Suprapubic skin (tissue), 4 donors: ENCODE measurements around the gene GPRC5C. TPM values are rescaled to one million over a fixed set of nuclear protein-coding genes. Genes with fewer than 3 reads are reported as not detected.

Experiments used
- DNase-seq, 2 donors: peaks; one replicate each; pipeline ENCODE4 v3.0.0-alpha.2; 2019; ENCODE audit warnings: low spot score in 2 of 2
- H3K27ac ChIP-seq: fragments of 200-600 bp; sonication (generic); one replicate; pipeline ENCODE4 v1.5.1; 2019
- H3K27me3 ChIP-seq: fragments of 200-600 bp; sonication (generic); one replicate; pipeline ENCODE4 v1.5.1; 2019
- H3K36me3 ChIP-seq: fragments of 200-600 bp; sonication (generic); one replicate; pipeline ENCODE4 v1.5.1; 2019
- H3K4me1 ChIP-seq: fragments of 200-600 bp; sonication (generic); one replicate; pipeline ENCODE4 v1.5.1; 2019
- H3K4me3 ChIP-seq: fragments of 200-600 bp; sonication (generic); one replicate; pipeline ENCODE4 v1.5.1; 2019; ENCODE audit warnings: mild to moderate bottlenecking
- H3K9me3 ChIP-seq: fragments of 200-600 bp; sonication (generic); one replicate; pipeline ENCODE4 v1.5.1; 2019
- CTCF ChIP-seq, 2 donors: fragments of 200-600 bp in 1 of 2; fragments of 450-650 bp in 1 of 2; sonication (generic) in 1 of 2; IDR thresholded peaks; one replicate each; pipeline ENCODE4 v1.5.1; 2016 to 2019; ENCODE audit warnings: antibody characterized with exemption in 2 of 2, mild to moderate bottlenecking in 1 of 2, moderate library complexity in 1 of 2
- EP300 ChIP-seq: sonication (generic); formaldehyde crosslinking; IDR thresholded peaks from one replicate; pipeline ENCODE4 v1.6.1; 2017; ENCODE audit warnings: antibody characterized with exemption
- POLR2A ChIP-seq, 2 donors: fragments of 450-650 bp; IDR thresholded peaks; one replicate each; pipeline ENCODE4 v1.6.1; 2017; ENCODE audit warnings: antibody characterized with exemption in 2 of 2, mild to moderate bottlenecking in 2 of 2, moderate library complexity in 2 of 2
- POLR2AphosphoS5 ChIP-seq, 3 donors: sonication (generic); formaldehyde crosslinking; IDR thresholded peaks; one replicate each; pipeline ENCODE4 v1.6.1; 2017; ENCODE audit warnings: antibody characterized with exemption in 3 of 3
- WGBS: methylation state at CpG from one replicate; pipeline ENCODE4 v1.1.5; 2018; 5-methylcytosine and 5-hydroxymethylcytosine counted together
- total RNA-seq, 4 donors: library from RNA; depleted of rRNA; stranded (reverse); fragments of >200 nt; gene quantifications; one replicate each; pipeline ENCODE4 v1.1.0, GENCODE V29; 2016

The GPRC5C gene
- total RNA-seq, 4 donors from 2014 or later, result 72.0 to 106 (median 91.5) TPM

- Histone ChIP-seq H3K4me1 (peaks cover 47% of the 10 kb centered on the region), H3K27ac (peak overlapping the region; percentile 83), H3K9me3 (no peaks in the 10 kb centered on the region), H3K27me3 (no peaks in the 10 kb centered on the region), H3K36me3 (peaks cover 15% of the 10 kb centered on the region), H3K4me3 (peak overlapping the region; percentile 30)
- WGBS, result 12% methylated on average over 17 of the region's 28 CpGs
- peak; percentile 83 to 90 for DNase-seq
- TF ChIP-seq CTCF (IDR thresholded peaks at IDR 0.05) (no peak), POLR2AphosphoS5 (IDR thresholded peaks at IDR 0.05) (peak in 1 of 3 donors; percentile 22)
These were observed 11.0 kb downstream of the GPRC5C start for GRCh38 chr17:74442670-74443515.

GRCh38 chr17:74443516-74444296, 11.8 kb downstream of the GPRC5C start:
- no peak for TF ChIP-seq POLR2A (IDR thresholded peaks at IDR 0.05)
- TF ChIP-seq EP300, result no peak
- no peak for TF ChIP-seq POLR2AphosphoS5 (IDR thresholded peaks at IDR 0.05)
- TF ChIP-seq CTCF (IDR thresholded peaks at IDR 0.05), result no peak
- H3K9me3 ChIP-seq, result no peaks in the 10 kb centered on the region
- WGBS, result 48% methylated on average over 3 of the region's 8 CpGs
- peaks cover 47% of the 10 kb centered on the region for H3K4me1 ChIP-seq
- peaks cover 15% of the 10 kb centered on the region for H3K36me3 ChIP-seq
- DNase-seq, result no peak
- H3K27ac ChIP-seq, result peak overlapping the region; percentile 83
- H3K4me3 ChIP-seq, result peak overlapping the region; percentile 30
- no peaks in the 10 kb centered on the region for H3K27me3 ChIP-seq

GRCh38 chr17:74444406-74444805, 12.5 kb downstream of the GPRC5C start:
- DNase-seq, result no peak
- Histone ChIP-seq H3K9me3 (no peaks in the 10 kb centered on the region), H3K4me3 (no peak overlapping the region), H3K4me1 (peaks cover 47% of the 10 kb centered on the region), H3K27me3 (no peaks in the 10 kb centered on the region), H3K27ac (peak overlapping the region; percentile 83), H3K36me3 (peaks cover 15% of the 10 kb centered on the region)
- TF ChIP-seq POLR2AphosphoS5 (IDR thresholded peaks at IDR 0.05), result no peak
- TF ChIP-seq EP300, result no peak
- TF ChIP-seq CTCF (IDR thresholded peaks at IDR 0.05), result no peak
- no peak for TF ChIP-seq POLR2A (IDR thresholded peaks at IDR 0.05)
- WGBS, result 41% methylated on average over 3 of the region's 12 CpGs

DNA sequence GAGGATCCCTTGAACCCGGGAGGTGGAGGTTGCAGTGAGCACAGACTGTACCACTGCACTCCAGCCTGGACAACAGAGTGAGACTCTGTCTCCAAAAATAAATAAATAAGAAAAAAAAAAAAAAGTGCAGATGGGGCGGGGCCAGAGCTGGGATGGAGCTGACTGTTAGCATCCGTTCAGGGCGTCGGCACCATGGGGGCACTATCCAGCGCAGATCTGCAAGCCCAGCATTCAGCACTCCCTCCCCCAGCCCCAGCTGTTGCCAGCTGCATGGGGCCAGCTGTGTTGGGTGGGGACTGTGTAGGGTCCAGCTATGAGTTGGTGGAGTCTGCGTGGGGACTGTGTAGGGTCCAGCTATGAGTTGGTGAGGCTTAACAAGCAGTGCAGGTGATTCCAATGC, 13.3 kb downstream of the GPRC5C start:
- WGBS, result 78% methylated on average over 7 of the region's 7 CpGs
- H3K36me3 ChIP-seq, result peaks cover 8% of the 10 kb centered on the region
- peaks cover 47% of the 10 kb centered on the region for H3K4me1 ChIP-seq
- no peaks in the 10 kb centered on the region for H3K9me3 ChIP-seq
- H3K27ac ChIP-seq, result no peak overlapping the region
- TF ChIP-seq CTCF (IDR thresholded peaks at IDR 0.05), result no peak
- no peak overlapping the region for H3K4me3 ChIP-seq
- H3K27me3 ChIP-seq, result no peaks in the 10 kb centered on the region
- DNase-seq, result no peak
